GM23338 (cell line): ENCODE results near the gene SLC25A18.

Source experiments
- CREB1 ChIP-seq: fragments of 250-450 bp; sonication (Bioruptor Pico); IDR thresholded peaks from 2 replicates; pipeline ENCODE4 v1.5.0; 2020; ENCODE audit warnings: low read depth, mild to moderate bottlenecking, moderate library complexity
- EZH2 ChIP-seq: fragments of 200-600 bp; sonication (generic); IDR thresholded peaks from one replicate; pipeline ENCODE4 v1.8.0; 2017; ENCODE audit warnings: antibody characterized with exemption, mild to moderate bottlenecking, low read depth; ENCODE audit not compliant: unreplicated experiment
- EZH2phosphoT487 ChIP-seq: fragments of 200-600 bp; sonication (generic); IDR thresholded peaks from one replicate; pipeline ENCODE4 v1.8.1; 2018; ENCODE audit warnings: antibody characterized with exemption; ENCODE audit not compliant: unreplicated experiment
- JUNB ChIP-seq: IDR thresholded peaks from one replicate; pipeline ENCODE4 v1.6.1; 2016; ENCODE audit warnings: antibody characterized with exemption; ENCODE audit not compliant: unreplicated experiment
- NANOG ChIP-seq: IDR thresholded peaks from 2 replicates; pipeline ENCODE4 v1.6.1; 2016; ENCODE audit warnings: antibody characterized with exemption, borderline replicate concordance
- POLR2AphosphoS5 ChIP-seq: IDR thresholded peaks from 2 replicates; pipeline ENCODE4 v1.6.1; 2016; ENCODE audit warnings: antibody characterized with exemption, low read depth
- STAT1 ChIP-seq: IDR thresholded peaks from one replicate; pipeline ENCODE4 v1.6.1; 2016; ENCODE audit warnings: antibody characterized with exemption; ENCODE audit not compliant: unreplicated experiment
- ZNF331 ChIP-seq: fragments of 250-450 bp; sonication (Bioruptor Pico); IDR thresholded peaks from 2 replicates; pipeline ENCODE4 v1.5.0; 2020; ENCODE audit warnings: low read depth, mild to moderate bottlenecking, moderate library complexity
- TF ChIP-seq, protein P1 (sequence below), 2 experiments: fragments of 200-600 bp in 1 of 2; sonication (generic) in 1 of 2; conservative IDR thresholded peaks; 2 replicates each; pipeline versions ENCODE4 v1.5.1 to v1.6.1; 2016 to 2017; ENCODE audit warnings: antibody characterized with exemption in 2 of 2, low read depth in 2 of 2, mild to moderate bottlenecking in 2 of 2, moderate library complexity in 1 of 2
- TF ChIP-seq, protein P2 (sequence below): IDR thresholded peaks from one replicate; pipeline ENCODE4 v1.6.1; 2018; ENCODE audit warnings: antibody characterized with exemption; ENCODE audit not compliant: unreplicated experiment

GRCh38 chr22:17598318-17598717 lies 35.0 kb downstream of the SLC25A18 start:
- TF ChIP-seq, protein P1, sequence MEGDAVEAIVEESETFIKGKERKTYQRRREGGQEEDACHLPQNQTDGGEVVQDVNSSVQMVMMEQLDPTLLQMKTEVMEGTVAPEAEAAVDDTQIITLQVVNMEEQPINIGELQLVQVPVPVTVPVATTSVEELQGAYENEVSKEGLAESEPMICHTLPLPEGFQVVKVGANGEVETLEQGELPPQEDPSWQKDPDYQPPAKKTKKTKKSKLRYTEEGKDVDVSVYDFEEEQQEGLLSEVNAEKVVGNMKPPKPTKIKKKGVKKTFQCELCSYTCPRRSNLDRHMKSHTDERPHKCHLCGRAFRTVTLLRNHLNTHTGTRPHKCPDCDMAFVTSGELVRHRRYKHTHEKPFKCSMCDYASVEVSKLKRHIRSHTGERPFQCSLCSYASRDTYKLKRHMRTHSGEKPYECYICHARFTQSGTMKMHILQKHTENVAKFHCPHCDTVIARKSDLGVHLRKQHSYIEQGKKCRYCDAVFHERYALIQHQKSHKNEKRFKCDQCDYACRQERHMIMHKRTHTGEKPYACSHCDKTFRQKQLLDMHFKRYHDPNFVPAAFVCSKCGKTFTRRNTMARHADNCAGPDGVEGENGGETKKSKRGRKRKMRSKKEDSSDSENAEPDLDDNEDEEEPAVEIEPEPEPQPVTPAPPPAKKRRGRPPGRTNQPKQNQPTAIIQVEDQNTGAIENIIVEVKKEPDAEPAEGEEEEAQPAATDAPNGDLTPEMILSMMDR (conservative IDR thresholded peaks at IDR 0.05; ENCODE audit: low read depth in 2 of 2): no peak
- TF ChIP-seq POLR2AphosphoS5 (no peak), EZH2phosphoT487 (no peak), EZH2 (no peak), CREB1 (CRISPR knock-in tag) (no peak), JUNB (no peak), ZNF331 (CRISPR knock-in tag) (no peak), NANOG (no peak), STAT1 (no peak)
- TF ChIP-seq, protein P2, sequence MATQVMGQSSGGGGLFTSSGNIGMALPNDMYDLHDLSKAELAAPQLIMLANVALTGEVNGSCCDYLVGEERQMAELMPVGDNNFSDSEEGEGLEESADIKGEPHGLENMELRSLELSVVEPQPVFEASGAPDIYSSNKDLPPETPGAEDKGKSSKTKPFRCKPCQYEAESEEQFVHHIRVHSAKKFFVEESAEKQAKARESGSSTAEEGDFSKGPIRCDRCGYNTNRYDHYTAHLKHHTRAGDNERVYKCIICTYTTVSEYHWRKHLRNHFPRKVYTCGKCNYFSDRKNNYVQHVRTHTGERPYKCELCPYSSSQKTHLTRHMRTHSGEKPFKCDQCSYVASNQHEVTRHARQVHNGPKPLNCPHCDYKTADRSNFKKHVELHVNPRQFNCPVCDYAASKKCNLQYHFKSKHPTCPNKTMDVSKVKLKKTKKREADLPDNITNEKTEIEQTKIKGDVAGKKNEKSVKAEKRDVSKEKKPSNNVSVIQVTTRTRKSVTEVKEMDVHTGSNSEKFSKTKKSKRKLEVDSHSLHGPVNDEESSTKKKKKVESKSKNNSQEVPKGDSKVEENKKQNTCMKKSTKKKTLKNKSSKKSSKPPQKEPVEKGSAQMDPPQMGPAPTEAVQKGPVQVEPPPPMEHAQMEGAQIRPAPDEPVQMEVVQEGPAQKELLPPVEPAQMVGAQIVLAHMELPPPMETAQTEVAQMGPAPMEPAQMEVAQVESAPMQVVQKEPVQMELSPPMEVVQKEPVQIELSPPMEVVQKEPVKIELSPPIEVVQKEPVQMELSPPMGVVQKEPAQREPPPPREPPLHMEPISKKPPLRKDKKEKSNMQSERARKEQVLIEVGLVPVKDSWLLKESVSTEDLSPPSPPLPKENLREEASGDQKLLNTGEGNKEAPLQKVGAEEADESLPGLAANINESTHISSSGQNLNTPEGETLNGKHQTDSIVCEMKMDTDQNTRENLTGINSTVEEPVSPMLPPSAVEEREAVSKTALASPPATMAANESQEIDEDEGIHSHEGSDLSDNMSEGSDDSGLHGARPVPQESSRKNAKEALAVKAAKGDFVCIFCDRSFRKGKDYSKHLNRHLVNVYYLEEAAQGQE: no peak
